HG02981 (cell line): ENCODE data around the gene JAG2.

Source experiments
- ATAC-seq: cut with Tn5 transposase; IDR thresholded peaks from one replicate; pipeline ENCODE4 v1.9.1; 2021; ENCODE audit warnings: mild to moderate bottlenecking, moderate library complexity; ENCODE audit not compliant: unreplicated experiment

The JAG2 gene

DNA sequence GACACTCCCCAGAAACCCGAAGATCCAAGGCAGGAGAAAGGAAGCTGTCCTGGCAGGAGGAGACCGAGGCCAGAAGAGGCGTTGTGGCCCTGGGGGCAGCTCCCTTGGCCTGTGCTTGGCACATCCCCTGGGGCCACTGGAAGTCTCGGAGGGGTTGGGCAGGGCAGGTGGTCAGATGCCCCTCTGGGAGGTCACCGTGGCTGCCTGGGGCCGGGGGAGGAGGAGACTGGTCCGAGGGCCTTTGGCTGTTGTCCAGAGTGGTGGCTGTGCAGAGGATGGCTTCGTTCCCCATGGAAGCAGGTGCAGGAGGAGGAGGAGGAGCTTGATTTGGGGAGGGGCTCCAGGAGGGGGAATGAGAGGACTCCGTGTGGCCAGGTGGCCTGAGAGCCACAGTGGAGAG, 15.9 kb upstream of the JAG2 start:
- ATAC-seq: no peak

DNA sequence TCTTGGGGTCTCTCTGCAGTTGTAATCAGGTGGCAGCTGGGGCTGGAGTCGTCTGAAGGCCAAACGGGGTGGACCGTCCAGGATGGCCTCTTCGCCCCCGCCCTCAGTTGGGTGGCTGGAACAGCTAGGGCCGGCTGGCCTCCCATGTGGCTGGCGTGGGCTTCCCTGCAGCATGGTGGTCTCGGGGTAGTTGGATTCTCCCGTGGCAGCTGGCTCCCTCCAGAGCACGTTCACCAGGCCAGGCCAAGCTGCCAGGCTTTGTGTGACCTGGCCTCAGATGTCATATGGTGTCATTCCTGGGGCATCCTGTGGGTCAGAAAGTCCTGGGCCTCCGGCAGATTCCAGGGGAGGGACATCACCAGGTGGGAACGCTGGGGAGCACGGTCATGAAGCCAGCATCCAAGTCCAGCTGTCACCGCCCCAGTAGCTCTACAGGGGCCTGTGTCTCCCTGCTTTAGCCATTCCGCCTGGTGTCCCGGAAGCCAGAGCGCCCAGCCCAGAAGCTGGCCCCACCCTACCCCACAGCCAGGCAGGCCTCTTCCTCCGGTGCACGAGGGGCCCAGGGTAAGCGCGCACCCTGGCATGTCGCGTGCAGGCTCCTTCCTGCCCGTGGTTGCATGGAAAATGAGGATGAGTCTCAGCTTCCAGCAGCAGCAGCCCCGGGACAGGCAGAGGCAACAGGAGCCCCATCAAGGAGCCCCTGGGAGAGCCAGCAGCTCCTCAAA, 13.9 kb upstream of the JAG2 start:
- no peak for ATAC-seq

DNA sequence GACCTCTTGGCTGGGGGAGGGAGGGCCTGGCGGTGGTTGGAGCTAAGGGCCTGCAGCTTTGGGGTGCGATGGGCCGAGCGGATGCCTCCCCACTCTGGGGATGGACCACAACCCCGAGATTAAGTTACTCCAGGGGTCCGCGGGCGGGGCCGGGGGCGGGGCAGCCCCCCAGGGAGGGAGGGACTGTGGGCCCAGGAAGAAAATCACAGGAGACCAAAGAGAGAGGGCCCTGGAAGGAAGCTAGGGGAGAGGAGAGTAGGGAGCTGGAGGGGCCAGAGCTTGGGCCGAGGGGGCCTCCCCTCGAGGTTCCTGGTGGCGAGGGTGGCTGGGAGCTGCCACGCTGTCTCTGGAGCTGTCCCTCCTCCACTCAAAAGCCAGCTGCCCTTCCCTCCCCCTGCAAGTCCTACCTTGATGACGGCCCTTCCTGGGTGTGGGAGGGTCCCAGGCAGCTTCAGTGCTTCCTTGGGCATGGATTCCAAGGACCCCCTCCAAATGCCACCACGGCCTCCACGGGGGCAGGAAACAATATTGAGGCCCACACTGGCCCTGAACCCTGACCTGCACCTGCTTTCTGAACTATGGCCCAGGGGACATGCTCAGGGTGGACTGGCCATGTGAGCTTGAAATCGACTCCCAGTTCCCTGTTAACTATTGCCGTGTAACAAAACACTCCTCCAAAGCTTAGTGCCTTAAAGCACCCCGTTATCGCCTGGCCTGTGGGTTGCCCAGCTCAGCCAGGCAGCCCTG, 13.1 kb upstream of the JAG2 start:
- no peak for ATAC-seq

DNA sequence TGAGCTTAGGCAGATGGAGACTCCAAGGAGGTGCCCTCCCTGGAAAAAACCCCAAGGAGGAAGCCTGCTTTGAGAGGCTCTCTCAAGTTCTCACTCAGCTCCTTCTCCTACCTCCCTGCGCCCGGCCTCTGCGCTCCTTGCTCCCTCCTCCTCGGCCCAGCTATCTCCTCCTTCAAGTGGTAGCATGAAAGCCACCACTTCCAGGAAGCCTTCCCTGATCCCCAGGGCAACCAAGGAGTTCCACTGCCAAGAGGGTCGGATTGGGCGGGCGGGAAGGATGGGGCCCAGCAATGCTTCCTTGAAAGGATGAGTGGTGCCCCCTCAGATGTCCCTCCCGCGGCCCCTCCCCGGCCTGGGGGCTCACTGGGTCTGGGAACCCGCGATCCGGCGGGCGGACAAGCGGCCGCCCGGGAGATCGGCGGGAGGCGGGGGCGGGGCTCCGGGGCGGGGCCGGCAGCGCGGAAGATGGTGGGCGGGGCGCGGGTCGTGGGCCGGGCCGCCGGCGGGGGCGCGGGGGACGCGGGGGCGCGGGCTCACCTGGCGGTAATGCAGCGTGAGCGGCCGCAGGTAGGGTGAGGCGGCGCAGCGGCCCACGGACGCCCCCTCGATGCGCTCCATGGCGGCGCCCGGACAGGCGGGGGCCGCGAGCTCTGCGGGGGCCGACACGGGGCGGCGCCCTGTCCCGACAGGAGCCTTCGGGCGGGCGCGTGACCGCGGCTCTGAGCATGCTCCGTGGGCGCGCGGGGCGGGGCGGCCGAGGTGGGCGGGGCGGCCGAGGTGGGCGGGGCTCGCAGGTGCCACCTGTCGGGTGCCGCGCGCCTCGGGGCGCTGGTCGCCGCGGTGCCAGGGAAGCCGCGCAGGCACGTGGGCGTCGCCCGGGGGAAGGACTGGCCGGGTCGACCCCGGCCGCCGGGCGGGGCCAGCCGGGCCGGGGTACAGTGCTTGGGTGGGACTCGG, 12.3 kb upstream of the JAG2 start, which contains the start of gene NUDT14:
NUDT14 (minus strand) TSS at position 721 of the 957 bp plus-strand sequence; CDS start at position 618, 103 bp downstream.
- peak; percentile 57 for ATAC-seq

DNA sequence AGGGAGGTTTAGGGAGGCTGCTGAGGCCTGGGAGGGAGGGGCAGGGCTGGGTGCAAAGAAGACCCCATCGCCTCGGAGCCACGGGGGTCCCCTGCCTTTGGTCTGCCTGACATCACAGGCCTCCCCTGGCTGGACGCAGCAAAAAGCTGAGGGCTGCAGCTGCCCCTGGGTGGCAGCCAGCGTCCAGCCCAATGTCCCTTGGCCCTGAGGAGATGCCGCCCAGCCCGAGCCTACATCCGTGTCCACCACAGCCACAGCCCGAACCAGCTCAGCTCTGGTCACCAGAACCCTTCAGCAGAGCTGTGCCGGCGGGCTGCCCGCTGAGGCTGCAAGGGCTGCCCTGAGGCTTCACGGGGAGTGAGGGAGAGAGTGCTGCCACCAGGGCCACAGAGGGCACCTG, 10.6 kb upstream of the JAG2 start:
- ATAC-seq: no peak

DNA sequence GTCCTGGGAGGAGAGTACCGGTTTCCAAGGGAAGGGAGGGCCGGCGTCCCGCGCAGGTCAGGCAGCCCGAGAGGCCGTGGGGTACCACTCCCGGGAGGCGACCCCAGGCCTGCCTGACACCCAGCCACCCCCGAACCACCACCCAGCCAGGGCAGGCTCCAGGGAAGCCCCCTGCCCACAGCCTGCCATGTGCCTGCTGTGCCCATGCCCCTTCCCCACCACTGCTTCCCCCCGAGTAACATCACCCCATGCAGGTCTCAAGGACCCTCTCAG, 10.2 kb upstream of the JAG2 start:
- no peak for ATAC-seq

DNA sequence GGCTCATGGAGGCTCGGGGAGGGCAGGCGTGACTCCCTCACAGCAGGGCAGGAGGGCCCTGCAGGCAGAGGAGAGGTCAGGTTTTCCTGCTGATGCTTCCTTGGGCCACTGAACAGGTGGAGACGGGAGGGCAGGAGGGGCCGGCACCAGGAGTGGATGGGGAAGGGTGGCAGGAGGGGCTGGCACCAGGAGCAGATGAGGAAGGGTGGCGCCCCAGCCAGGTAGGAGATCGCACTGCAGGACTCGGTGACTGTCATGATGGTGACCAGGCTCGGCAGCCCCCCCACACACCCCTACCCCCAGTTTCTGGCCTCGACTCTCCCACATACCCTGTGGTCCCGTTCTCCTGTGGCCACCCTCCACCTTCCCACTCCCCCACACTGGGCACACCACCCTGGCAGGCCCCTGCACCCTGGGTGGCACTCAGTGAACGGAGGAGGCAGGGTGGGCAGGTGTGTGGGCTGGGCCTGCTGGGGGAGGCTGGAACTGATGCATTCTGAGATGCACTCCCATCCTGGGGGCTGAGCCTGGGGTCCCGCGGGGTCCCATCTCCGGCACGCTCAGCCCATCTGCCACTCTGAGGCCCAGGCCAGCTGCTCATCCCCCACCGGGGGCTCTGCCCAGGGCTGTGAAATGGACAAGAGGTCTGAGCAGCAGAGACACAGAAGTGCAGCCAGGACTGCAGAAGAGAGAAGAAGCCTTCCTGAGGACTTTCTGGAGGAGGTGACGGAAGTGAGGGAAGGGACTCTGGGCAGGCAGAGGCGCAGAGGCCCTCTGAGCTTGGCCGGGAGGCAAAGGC, 9.7 kb upstream of the JAG2 start:
- no peak for ATAC-seq

DNA sequence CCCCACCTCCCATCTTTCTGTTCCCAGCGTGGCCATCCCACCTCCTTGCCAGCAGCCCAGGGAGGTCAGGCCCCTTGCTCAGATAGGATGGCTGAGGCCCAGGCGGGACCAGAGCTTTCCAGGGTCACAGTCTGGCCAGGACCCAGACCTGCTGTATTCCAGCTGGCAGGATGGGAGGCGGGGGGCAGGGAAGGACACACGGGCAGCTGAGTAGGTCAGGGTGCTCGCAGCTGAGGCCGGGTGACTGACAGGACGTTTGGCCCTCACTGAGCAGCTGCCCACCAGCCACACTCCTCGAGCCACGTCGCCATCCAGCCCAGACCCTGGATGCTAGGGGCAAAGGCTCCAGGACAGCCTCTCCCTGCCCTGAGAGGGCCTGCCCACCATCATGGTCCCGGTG, 8.5 kb upstream of the JAG2 start:
- ATAC-seq: no peak

DNA sequence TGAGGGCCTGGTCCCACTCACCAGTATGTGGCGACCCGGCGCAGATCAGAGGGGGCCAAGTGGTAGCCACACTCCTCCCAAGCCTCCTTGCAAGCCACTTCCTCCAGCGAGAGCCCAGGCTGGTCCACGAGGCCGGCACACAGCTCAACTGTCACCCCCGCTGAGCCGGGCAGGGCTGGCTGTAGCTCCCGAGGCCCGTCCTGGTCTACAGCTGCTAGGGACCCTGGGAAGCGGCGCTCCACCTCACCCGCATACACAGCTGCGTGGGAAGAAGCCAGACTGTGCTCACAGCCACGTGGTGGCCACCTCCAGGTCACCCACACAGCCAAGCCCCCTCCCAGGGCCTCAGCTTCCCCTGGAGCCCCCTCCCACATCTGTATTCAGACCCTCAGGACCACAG, 7.9 kb upstream of the JAG2 start:
- ATAC-seq: no peak

DNA sequence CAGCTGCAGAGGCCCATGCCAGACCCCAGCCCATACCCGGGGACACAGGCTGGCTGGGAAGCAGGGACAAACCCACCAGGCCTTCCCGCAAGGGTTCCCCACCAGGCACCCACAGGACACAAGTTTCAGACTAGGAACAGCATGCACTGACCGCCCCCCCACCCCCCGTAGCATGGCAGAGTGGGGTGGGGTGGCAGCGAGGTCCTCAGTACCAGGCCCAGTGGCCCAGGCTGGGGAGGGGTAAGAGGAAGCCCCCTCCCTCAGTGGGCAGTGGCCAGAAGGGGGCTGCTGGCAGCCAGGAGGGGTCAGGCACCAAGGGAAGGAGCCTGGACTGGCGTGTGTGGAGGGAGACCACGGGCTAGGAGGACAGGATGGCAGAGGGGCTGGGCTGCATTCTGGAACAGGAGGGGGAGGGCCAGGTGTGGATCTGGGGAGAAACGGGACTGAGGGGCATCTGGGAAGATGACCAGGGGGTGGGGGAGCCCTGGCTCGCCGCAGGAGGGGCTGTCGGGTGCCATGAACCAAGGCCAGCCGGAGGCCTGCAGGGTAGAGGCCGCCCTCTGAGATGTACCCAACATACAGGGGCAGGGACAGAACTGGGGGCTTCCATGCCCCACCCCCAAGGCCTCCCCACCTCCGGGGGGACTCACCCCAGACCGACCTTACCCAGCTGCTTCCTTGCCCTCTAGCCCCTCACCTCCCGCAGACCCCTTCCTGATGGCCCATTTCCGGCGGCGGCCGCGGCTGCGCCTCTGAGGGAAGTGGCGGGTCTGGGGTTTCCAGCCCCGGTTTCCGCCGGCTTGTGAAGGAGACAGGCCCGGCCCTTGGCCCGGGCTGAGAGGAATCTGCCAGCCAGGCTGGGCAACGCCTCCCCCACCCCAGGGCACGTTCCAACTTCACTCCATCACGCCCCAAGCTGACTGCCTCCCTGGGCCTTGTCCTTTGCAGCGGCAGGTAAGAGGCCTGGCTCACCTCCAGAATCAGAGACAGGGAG, 5.6 kb upstream of the JAG2 start:
- no peak for ATAC-seq

DNA sequence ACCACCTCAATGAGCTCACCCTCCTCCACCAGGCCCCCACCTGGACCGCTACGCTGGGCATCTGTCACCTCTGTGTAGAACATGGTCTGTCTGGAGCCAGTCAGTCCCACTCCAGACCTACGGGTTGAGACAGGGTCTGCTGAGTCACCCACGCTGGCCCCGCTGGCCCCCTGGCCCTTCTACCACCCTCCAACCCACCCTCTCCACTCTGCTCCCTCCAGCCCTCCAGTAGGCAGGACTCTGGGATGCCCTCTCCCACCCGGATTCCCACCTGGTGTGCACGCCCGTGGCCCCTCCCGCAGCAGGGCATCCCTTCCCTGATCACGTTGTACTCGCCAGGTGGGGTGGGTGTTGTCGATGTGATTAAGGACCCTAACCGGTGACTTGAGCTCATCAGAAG, 4.6 kb upstream of the JAG2 start:
- no peak for ATAC-seq

DNA sequence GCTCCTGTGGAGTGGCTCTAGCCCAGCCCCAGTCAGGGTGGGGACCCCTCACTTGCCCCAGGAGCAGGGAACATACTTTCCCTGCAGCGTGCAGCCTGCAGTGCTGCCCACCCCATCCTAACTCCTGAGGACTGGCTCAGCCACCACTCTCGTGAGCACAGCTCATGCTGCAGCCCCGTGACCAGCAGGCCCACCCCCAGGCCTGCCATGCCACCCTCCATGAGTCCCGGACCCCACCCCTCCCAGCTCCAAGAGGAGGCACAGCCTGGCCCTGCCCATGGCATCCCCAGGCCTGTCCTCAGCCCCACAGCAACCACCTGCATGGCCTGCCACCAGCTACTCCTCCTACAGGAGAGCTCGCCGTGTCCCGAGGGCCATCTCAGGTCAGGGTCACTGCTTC, 3.9 kb upstream of the JAG2 start:
- ATAC-seq: no peak

DNA sequence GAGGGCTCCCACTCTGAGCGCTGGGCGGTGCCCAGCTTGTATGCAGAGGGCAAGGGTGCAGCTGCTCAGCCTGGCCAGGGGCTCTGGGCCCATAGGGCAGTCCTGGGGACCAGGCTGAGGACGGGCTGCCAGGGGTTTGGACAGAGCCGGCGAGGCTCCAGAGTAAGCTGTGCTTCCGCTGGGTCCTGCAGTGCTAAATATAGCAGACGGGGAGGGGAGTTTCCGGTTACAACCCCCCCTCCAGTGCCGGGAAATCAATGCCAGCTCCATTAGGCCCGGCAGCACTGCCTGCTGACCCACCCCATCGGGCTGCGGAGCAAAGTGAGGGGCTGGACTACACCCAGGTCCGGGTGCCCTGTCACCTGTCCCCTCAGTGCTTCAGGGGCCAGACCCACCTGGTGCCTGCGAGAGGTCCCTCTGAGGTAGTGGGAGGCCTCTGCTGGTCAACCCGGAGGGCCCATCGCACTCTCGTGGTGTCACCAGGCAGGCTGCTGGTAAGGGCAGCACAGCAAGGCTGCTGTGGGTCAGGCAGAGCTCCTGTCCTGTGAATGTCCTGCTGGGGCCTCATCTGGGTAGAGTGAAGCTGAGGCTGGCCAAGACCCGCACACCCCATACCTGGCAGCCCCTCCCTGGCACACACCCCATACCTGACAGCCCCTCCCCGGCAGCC, 2.6 kb upstream of the JAG2 start:
- ATAC-seq: no peak

DNA sequence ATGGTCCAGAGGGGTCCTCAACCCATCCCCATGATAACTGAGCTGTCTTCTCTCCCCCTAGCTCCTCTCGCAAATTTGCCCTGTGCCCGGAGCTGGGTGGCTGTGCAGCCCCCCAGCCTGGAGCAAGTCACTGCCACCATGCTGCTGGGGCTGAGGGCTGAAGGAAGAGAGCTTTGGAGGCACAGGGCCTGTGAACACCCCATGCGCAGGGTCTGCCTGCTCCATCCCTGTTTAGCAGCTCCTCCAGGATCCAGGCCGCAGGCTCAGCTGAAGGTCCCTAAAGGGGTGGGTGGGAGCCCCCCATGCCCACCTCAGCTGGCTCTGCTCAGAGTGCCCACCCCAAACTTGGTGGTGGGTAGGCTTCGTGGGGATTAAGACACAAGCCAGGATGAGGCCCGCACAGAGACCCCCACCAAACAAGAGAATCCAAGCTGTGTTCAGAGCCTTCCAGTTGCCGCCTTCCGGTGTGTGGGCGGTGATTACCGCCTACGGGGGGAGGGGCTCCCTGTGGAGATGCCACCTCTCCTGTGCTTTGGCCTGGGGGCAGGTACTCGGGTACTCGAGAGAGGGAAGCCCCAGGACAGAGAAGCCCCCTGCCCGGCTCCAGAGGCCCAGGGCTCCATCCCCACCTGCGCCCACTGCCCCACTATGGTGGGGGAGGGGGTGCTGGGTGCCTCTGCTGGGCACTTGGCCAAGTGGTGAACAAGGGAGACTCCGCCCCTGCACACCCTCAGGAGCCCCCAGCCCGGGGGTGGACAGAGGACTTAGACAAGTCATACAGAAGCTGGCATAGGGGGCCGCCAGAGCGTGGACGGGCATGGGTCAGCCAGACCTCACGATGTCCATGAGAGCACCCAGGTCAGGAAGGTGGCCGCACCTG, 1.4 kb upstream of the JAG2 start:
- no peak for ATAC-seq

DNA sequence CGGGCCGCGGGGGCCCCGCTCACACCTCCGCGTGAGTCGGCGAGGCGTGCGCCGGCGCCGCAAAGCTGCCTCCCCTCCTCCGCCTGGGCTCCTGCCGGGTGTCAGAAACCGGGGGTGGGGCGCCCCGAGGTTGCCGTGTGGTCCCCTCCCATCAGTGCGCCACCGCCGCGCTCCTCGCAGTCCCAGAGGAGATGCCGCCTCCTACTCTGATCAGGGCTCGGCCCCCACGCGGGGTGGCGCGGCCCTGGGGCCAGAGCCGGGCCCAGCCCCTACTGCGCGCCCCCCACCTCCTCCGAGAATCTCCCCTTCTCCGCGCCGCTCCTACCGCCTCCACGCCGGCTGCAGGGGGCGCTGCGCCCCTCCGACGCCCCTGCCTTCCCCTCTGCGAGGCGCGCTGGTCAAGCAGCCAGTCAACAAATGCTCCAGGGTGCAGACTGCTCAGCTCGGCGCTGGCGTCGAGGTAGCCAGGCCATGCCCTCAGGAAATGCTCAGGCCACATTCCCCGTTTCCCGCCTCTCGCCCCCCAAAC, 467 bp upstream of the JAG2 start:
- ATAC-seq: no peak

DNA sequence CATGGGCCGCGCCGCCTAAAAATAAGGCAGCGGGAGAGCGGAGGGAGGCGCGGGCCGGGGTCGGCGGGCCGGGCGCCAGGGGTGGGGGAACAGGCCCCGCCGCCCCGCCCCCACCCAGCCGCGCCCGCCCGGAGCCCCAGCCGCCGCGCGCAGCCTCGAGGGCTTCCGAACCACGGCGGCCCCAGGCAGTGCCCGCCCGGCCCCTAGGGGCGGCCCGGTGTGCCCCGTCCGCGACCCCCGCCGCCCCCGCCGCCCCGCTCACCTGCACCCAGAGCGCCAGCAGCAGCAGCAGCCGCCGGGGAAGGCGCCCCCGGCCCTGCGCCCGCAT, 519 bp downstream of the JAG2 start:
- no peak for ATAC-seq

DNA sequence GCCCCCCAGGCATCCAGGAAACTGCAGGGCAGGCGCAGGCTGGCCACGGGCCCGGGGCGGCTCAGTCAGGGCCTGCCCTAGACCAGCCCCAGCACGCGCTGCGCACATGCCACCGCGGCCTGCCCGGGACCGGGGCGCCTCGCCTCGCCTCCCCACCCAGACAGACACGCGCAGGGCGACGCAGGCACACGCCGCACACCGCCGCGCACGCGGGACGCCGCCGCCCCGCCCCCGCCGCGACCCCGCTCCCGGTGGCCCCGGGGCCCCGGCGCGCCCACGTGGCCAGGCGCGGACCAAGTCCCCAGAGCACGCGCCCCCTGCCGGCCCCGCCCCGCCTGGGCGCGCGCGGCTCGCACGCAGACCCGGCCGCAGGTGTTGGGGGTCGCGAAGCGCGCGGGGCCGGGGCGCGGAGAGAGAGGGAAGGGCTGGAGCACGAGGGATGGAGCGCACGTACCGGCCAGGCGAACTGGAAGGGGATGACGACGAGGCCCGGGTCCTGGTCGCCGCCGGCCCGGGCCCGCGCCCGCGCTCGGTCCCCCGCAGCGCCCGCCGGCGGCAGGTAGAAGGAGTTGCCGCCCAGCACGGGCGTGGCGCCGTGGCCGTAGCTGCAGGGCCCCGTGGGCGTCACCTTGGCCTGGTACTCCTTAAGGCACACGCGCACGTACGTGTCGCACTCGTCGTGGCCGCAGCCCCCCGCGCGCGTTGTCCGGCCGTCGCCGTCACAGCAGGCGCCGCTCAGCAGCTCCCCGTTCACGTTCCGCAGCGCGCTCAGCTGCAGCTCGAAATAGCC, 1.1 kb downstream of the JAG2 start:
- ATAC-seq: no peak
